Measurements from ENCODE around the gene TIGD3.

The TIGD3 gene

GRCh38 chr11:65375012-65375411 lies 20.5 kb downstream of the TIGD3 start:
- Mint-ChIP-seq H3K4me3 (no peak overlapping the region), H3K4me1 (ENCODE audit: low read depth) (peaks cover under 1% of the 10 kb centered on the region), H3K9me3 (no peaks in the 10 kb centered on the region), H3K27me3 (no peaks in the 10 kb centered on the region), H3K36me3 (ENCODE audit: low read depth) (no peaks in the 10 kb centered on the region), H3K27ac (no peak overlapping the region)

GRCh38 chr11:65376138-65376713 lies 21.7 kb downstream of the TIGD3 start:
- peaks cover 6% of the 10 kb centered on the region for H3K4me1 Mint-ChIP-seq (ENCODE audit: low read depth)
- H3K9me3 Mint-ChIP-seq, result no peaks in the 10 kb centered on the region
- H3K36me3 Mint-ChIP-seq (ENCODE audit: low read depth), result no peaks in the 10 kb centered on the region
- H3K4me3 Mint-ChIP-seq, result no peak overlapping the region
- no peak overlapping the region for H3K27ac Mint-ChIP-seq
- no peaks in the 10 kb centered on the region for H3K27me3 Mint-ChIP-seq

- peaks cover 14% of the 10 kb centered on the region for H3K4me1 Mint-ChIP-seq (ENCODE audit: low read depth)
- H3K27me3 Mint-ChIP-seq, result no peaks in the 10 kb centered on the region
- no peaks in the 10 kb centered on the region for H3K36me3 Mint-ChIP-seq (ENCODE audit: low read depth)
- no peaks in the 10 kb centered on the region for H3K9me3 Mint-ChIP-seq
- no peak overlapping the region for H3K4me3 Mint-ChIP-seq
- H3K27ac Mint-ChIP-seq, result no peak overlapping the region
These were observed 22.5 kb downstream of the TIGD3 start for GRCh38 chr11:65377036-65377435.

- peak overlapping the region; percentile 40 for H3K27ac Mint-ChIP-seq
- H3K36me3 Mint-ChIP-seq (ENCODE audit: low read depth), result no peaks in the 10 kb centered on the region
- H3K4me3 Mint-ChIP-seq, result no peak overlapping the region
- peaks cover 19% of the 10 kb centered on the region for H3K4me1 Mint-ChIP-seq (ENCODE audit: low read depth)
- H3K9me3 Mint-ChIP-seq, result no peaks in the 10 kb centered on the region
- no peaks in the 10 kb centered on the region for H3K27me3 Mint-ChIP-seq
These were observed 23.2 kb downstream of the TIGD3 start for GRCh38 chr11:65377777-65378176.

GRCh38 chr11:65378208-65378927 lies 23.8 kb downstream of the TIGD3 start:
- peak overlapping the region; percentile 45 for H3K27ac Mint-ChIP-seq
- H3K9me3 Mint-ChIP-seq, result no peaks in the 10 kb centered on the region
- no peak overlapping the region for H3K4me3 Mint-ChIP-seq
- H3K36me3 Mint-ChIP-seq (ENCODE audit: low read depth), result no peaks in the 10 kb centered on the region
- H3K4me1 Mint-ChIP-seq (ENCODE audit: low read depth), result peaks cover 25% of the 10 kb centered on the region
- H3K27me3 Mint-ChIP-seq, result no peaks in the 10 kb centered on the region

GRCh38 chr11:65378928-65379638 lies 24.5 kb downstream of the TIGD3 start:
- H3K4me1 Mint-ChIP-seq (ENCODE audit: low read depth), result peaks cover 32% of the 10 kb centered on the region
- H3K27ac Mint-ChIP-seq, result peak overlapping the region; percentile 45
- no peaks in the 10 kb centered on the region for H3K36me3 Mint-ChIP-seq (ENCODE audit: low read depth)
- no peak overlapping the region for H3K4me3 Mint-ChIP-seq
- no peaks in the 10 kb centered on the region for H3K27me3 Mint-ChIP-seq
- no peaks in the 10 kb centered on the region for H3K9me3 Mint-ChIP-seq

- Mint-ChIP-seq H3K4me3 (no peak overlapping the region), H3K36me3 (ENCODE audit: low read depth) (no peaks in the 10 kb centered on the region), H3K27me3 (no peaks in the 10 kb centered on the region), H3K9me3 (no peaks in the 10 kb centered on the region), H3K27ac (no peak overlapping the region), H3K4me1 (ENCODE audit: low read depth) (peaks cover 40% of the 10 kb centered on the region)
These were observed 25.3 kb downstream of the TIGD3 start for GRCh38 chr11:65379698-65380459.

- no peaks in the 10 kb centered on the region for H3K36me3 Mint-ChIP-seq (ENCODE audit: low read depth)
- peak overlapping the region; percentile 99 for H3K27ac Mint-ChIP-seq
- no peaks in the 10 kb centered on the region for H3K27me3 Mint-ChIP-seq
- peaks cover 47% of the 10 kb centered on the region for H3K4me1 Mint-ChIP-seq (ENCODE audit: low read depth)
- H3K9me3 Mint-ChIP-seq, result no peaks in the 10 kb centered on the region
- H3K4me3 Mint-ChIP-seq, result peak overlapping the region; percentile 89
These were observed 26.0 kb downstream of the TIGD3 start for GRCh38 chr11:65380460-65381119.

GRCh38 chr11:65381716-65382032 lies 27.1 kb downstream of the TIGD3 start:
- Mint-ChIP-seq H3K4me3 (peak overlapping the region; percentile 89), H3K27ac (peak overlapping the region; percentile 99), H3K27me3 (no peaks in the 10 kb centered on the region), H3K9me3 (no peaks in the 10 kb centered on the region), H3K36me3 (ENCODE audit: low read depth) (no peaks in the 10 kb centered on the region), H3K4me1 (ENCODE audit: low read depth) (peaks cover 56% of the 10 kb centered on the region)

- H3K27ac Mint-ChIP-seq, result peak within 1 kb of the TSS; percentile 99
- no peaks in the 10 kb centered on the region for H3K9me3 Mint-ChIP-seq
- peaks cover 61% of the 10 kb centered on the region for H3K4me1 Mint-ChIP-seq (ENCODE audit: low read depth)
- H3K36me3 Mint-ChIP-seq (ENCODE audit: low read depth), result no peaks in the 10 kb centered on the region
- H3K4me3 Mint-ChIP-seq, result peak within 1 kb of the TSS; percentile 89
- H3K27me3 Mint-ChIP-seq, result no peaks in the 10 kb centered on the region
These were observed 27.7 kb downstream of the TIGD3 start, which contains the start of gene SLC25A45 for GRCh38 chr11:65382033-65382803. Gene SLC25A45 (minus strand): TSS chr11:65382646. CDS start chr11:65381951, 695 bp downstream.

GRCh38 chr11:65382804-65383368 lies 28.3 kb downstream of the TIGD3 start:
- Mint-ChIP-seq H3K27ac (peak overlapping the region; percentile 99), H3K9me3 (no peaks in the 10 kb centered on the region), H3K4me3 (peak overlapping the region; percentile 89), H3K4me1 (ENCODE audit: low read depth) (peaks cover 68% of the 10 kb centered on the region), H3K36me3 (ENCODE audit: low read depth) (no peaks in the 10 kb centered on the region), H3K27me3 (no peaks in the 10 kb centered on the region)

- Mint-ChIP-seq H3K27me3 (no peaks in the 10 kb centered on the region), H3K27ac (peak overlapping the region; percentile 99), H3K36me3 (ENCODE audit: low read depth) (peaks cover 2% of the 10 kb centered on the region), H3K4me1 (ENCODE audit: low read depth) (peaks cover 77% of the 10 kb centered on the region), H3K4me3 (peak overlapping the region; percentile 59), H3K9me3 (no peaks in the 10 kb centered on the region)
These were observed 29.2 kb downstream of the TIGD3 start for GRCh38 chr11:65383778-65384177.

- Mint-ChIP-seq H3K9me3 (no peaks in the 10 kb centered on the region), H3K36me3 (ENCODE audit: low read depth) (peaks cover 6% of the 10 kb centered on the region), H3K27me3 (no peaks in the 10 kb centered on the region), H3K27ac (peak overlapping the region; percentile 99), H3K4me1 (ENCODE audit: low read depth) (peaks cover 83% of the 10 kb centered on the region), H3K4me3 (peak overlapping the region; percentile 59)
These were observed 29.8 kb downstream of the TIGD3 start for GRCh38 chr11:65384301-65384889.
